NT2/D1 (cell line): Measurements from ENCODE around the gene HYCC2.

Experiments used
- SUZ12 ChIP-seq: IDR thresholded peaks from 2 replicates; pipeline ENCODE4 v1.6.1; 2011; ENCODE audit not compliant: insufficient read length, insufficient read depth; ENCODE audit errors: extremely low read depth
- YY1 ChIP-seq: IDR thresholded peaks from 2 replicates; pipeline ENCODE4 v1.6.1; 2011; ENCODE audit not compliant: insufficient read length, insufficient read depth
- ZNF274 ChIP-seq: IDR thresholded peaks from 2 replicates; pipeline ENCODE4 v1.6.1; 2011; ENCODE audit warnings: mild to moderate bottlenecking, low read depth, low read length

DNA sequence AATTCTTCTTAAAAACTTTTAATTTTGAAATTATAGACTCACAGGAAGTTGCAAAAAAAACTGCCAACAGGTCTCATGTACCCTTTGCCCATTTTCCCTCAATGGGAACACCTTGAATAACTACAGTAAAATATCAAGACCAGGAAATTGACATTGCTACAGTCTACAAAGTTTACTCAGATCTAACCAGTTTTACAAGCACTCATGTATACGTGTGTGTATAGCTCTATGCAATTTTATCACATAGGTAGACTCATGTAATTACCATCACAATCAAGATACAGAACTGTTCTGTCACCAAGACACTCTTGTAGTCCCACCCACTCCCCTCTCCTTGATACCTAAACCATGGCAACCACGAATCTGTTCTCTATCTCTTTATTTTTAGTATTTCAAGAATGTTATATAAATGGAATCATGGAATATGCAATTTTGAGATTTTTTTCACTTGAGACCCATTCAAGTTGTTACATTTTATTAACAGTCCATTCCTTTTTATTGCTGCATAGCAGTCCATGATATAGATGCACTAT, 6.6 kb downstream of the HYCC2 start:
- no peak for TF ChIP-seq ZNF274
- no peak for TF ChIP-seq SUZ12
- no peak for TF ChIP-seq YY1
